NCI-H2029 (cell line): ENCODE data around the gene GLRX5.
"Not testable (repeated sequence)": the region's sequence is repeated elsewhere in the genome, so short reads cannot be mapped to it uniquely, and the experiment has no call there.

Experiments used
- DNase-seq: peaks from one replicate; lab custom pipeline; 2025; lab: John Stamatoyannopoulos, UW

GLRX5 gene

DNA sequence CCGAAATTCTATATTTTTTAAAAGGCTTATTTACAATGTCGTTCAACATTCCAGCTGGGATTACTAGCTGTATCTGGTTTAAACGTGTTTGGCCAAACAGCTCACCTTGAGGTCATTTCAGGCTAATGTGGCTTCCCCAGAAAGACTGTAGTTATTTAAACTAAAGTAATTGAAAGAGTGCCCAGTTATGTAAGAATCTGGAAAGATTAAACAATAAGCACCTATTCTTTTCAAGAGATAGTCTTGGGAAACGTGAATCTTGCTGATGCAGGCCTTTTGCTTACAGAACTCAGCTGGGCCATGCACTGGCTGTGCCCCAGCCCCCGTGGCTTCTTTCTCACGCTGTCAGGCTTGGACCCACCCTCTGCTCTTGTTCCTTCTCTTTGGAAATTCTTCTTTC lies 24.4 kb downstream of the GLRX5 start:
- DNase-seq: no peak

DNA sequence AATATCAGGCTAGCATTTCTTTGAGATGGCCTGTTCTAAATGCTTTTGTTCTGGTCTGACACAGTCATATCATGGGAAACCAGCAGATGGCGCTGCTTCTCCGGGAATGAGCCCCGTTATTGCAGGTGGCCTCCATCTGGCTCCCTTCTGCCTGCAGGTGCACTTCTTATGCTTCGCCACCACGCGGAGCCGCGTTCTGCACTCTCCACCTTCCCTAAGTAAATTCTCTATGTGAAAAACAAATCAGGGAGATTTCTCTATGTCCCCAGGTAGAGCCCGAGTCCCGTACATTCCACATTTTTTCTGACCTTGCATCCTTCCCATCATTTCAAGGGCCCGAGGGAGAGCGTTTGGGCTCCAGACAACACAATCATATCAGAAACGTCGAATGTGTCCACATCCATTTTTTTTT lies 26.2 kb downstream of the GLRX5 start:
- DNase-seq: peak; percentile 66

DNA sequence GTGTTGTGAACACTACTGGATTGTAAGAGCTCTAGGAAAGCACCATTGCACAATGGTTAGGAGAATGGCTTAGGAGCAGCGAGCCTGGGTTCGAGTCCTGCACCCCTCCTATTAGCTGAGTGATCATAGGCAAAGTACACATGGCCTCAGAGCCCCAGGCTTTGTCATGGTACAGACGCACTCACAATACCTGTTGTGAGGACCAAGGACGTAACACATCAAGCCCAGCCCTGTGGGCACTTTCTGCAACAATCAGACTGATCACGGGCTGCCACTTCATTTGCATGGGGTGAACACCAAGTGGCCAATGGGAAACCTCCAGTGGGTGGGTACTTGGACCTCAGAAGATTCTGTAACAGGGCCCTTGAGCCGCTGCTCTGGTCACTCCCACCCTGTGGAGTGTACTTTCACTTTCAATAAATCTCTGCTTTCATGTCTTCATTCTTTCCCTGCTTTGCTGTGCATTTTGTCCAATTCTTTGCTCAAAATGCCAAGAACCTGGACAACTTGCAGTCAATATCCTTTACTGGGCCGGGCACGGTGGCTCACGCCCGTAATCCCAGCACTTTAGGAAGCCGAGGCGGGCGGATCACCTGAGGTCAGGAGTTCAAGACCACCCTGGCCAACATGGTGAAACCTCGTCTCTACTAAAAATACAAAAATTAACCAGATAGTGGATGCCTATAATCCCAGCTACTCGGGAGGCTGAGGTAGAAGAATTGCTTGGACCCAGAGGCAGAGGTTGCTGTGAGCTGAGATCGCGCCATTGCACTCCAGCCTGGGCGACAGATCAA lies 28.2 kb downstream of the GLRX5 start:
- no peak for DNase-seq

DNA sequence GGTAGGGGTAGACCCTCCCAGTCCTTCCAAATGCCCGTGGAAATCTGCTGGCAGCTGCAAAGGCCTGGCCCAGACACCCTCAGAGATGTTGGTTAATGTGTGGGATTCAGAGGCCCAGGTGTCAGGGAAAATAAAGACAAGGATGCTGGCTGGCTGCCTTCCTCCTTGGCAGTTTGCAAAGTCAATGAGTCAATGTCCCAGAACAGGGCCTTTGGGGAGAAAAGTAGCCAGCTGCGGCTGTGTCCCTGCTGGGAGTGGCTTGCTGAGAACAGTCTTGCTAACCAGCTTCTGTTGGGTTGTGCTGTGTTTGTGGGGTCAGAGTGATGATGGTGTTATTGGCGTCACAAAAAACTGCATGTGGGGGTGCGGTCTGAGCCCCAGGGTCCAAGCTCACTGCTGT lies 29.2 kb downstream of the GLRX5 start:
- no peak for DNase-seq

DNA sequence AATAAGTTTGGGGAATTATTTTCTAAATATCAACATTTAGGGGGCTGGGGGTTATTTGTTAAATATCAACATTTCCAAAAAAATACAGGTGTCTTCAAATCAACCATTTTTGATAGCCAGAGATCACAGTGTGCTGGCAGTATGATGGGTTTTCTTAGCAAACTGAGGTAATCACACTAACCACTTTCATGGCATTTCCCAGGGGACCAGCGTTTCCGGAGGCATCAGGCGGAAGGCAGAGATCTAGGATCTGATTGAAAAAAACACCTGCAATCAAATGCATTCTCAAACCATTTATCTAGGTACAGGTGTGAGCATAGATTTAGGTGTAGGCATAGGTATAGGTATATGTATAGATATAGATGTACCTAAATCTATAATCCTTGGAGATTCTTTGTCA lies 34.6 kb downstream of the GLRX5 start:
- DNase-seq: no peak

DNA sequence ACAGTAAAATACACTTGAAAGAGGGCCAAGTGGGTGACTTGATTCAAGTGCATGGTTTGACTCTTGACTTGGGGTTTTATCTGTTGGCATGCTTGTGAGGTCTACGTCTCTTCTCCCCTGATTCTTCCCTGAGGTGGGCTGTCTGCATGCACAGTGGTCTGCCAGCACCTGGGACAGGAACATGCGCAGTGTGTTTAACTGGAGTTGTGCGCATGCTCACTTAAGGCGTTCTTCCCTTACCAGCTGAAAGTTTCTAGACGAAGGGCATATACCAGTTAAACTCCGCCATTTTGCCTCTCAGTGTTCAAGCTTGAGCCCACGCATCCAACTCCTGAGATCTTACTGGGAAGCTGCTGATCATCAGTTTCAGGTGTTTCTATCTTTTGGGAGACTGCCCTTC lies 38.5 kb downstream of the GLRX5 start:
- no peak for DNase-seq

DNA sequence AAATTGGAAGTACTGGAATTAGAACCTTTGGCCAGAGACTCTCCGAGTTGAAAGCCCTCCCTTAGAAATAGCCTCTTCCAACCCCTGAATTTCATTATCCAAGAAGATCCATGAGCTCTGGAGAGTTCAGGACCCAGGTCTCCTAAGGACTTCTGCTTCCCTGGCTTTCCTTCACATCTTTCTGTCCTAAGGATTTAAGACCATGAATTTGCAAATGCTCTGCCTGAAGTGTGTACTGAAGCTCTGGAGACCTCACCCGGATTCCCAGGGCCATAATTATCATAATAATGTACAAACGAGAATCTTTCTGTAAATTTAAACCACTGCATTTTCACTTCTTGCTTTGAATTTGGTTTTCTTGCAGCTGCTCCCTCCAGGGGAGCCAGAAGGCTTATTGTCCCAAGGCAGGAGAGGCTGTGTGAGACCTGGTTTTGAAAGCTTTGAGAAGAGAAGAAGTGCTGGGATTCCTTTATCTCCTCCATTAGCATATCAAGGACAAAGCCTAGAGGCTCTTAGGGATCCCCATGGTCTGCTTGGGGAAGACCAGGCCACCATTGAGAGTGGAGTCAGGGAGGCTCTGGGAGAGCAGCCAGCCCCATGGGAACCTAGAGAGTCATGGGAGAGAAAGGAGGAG lies 41.1 kb downstream of the GLRX5 start:
- DNase-seq: no peak

DNA sequence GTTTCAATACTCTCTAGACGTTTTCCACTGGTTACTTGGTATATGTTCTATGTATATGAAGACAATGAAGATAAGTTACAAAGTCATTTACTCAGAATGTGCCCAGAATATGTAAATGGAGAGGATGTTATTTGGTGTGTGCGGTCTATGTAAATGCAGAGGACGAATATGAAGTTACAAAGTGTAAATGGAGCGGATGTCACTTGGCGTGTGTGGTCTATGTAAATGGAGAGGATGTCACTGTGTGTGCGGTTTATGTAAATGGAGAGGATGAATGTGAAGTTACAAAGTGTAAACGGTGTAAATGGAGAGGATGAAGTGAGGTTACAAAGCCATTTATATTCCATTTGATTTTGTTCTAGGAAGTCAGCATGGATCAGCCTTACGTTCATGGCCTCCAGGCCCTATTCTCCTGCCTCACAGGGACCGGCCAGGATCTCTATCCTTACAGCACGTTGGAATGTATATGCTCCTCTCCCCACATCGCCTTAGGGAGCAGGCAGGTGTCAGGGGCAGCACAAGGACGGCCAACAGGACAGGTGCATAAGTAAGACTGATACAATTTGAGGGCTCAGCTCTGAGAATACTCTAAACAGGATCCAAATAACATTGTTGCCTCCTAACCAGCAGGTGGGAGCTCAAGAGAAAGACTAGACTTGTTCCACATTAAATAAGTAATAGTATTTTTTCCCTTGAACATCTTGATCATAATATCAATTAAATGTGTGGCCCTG lies 42.4 kb downstream of the GLRX5 start:
- no peak for DNase-seq

DNA sequence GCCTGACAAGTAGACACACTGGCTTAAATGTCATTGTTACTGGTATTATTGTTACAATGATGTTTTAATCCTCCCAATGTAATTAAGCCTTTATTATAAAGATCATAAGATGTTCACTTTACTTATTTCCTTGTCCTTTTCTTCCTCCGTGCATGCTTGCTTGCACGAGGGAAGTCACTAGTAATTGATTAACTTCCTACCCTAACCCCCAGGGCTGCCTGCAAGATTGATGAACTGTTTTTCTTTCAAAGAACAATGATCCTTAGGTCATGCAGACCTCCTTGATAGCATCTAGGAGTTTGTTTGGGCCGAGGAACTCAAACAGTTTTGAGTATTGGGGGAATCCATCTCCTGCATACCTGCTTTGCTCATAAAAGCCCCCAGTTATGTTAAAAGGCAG lies 43.0 kb downstream of the GLRX5 start:
- DNase-seq: no peak

DNA sequence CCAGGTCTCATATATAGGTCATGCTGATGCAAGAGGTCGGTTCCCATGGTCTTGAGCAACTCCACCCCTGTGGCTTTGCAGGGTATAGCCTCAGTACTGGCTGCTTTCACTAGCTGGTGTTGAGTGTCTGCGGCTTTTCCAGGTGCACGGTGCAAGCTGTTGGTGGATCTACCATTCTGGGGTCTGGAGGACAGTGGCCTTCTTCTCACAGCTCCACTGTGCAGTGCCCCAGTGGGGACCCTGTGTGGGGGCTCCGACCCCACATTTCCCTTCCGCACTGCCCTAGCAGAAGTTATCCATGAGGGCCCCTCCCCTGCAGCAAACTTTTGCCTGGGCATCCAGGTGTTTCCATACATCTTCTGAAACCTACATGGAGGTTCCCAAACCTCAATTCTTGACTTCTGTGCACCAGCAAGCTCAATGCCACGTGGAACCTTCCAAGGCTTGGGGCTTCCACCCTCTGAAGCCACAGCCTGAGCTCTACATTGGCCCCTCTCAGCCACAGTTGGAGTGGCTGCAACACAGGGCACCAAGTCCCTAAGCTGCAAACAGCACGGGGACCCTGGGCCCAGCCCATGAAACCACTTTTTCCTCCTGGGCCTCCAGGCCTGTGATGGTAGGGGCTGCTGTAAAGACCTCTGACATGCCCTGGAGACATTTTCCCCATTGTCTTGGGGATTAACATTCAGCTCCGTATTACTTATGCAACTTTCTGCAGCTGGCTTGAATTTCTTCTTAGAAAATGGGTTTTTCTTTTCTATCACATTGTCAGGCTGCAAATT lies 49.2 kb downstream of the GLRX5 start:
- not testable (repeated sequence) for DNase-seq

DNA sequence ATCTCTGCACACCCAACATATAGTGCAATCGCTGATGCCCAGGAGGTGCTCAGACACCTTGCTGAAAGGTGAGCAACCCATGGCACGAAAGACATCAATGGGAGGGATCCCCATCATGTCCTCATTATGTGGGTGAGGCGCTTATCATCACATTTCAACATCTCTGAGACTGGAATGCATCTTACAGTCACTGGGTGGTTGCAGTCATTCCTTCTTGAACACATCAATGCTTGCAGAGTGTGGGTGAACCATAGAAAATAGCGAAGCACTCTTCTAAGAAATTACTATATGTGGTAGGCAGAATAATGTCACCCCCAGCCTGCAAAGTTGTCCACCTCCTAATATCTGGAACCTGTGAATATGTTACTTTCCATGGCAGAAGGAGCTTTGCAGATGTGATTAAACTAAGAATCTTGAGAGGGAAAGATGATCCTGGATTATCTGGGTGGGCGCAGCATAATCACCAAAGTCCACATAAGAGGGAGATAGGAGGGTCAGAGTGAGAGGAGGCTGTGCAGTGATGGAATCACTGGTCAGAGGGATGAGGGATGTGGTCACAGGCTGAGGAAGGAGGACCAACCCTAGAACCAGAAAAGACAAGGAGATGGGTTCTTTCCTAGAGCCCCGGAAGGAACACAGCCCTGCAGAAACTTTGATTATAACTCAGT lies 51.2 kb downstream of the GLRX5 start:
- no peak for DNase-seq

DNA sequence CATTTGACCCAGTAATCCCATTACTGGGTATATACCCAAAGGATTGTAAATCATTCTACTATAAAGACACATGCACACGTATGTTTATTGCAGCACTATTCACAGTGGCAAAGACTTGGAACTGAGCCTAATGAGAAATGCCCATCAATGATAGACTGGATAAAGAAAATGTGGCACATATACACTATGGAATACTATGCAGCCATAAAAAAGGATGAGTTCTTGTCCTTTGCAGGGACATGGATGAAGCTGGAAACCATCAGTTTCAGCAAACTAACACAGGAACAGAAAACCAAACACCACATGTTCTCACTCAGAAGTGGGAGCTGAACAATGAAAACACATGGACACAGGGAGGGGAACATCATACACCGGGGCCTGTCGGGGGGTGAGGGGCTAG lies 56.3 kb downstream of the GLRX5 start:
- not testable (repeated sequence) for DNase-seq
